ACHN (cell line): ENCODE results near the gene EXD2.

ENCODE experiments used
- DNase-seq: peaks from one replicate; pipeline ENCODE4 v3.0.0-alpha.2; 2015
- in situ Hi-C: cut with HindIII; loops from 2 replicates; pipeline ENCODE4 v1.10.0; 2017; ENCODE audit warnings: low sequenced_read_pairs, low pct_ligation_motif_present, low pct_unique_long_range_greater_than_20kb

The EXD2 gene

GRCh38 chr14:69241577-69241976, 50.3 kb downstream of the EXD2 start:
- in situ Hi-C loops, result no loop called here
- no peak for DNase-seq

- peak; percentile 59 for DNase-seq
- in situ Hi-C loops, result no loop called here
These were observed 51.3 kb downstream of the EXD2 start for GRCh38 chr14:69242311-69243224.

GRCh38 chr14:69244946-69245345, 53.6 kb downstream of the EXD2 start:
- in situ Hi-C loops, result no loop called here
- DNase-seq, result no peak

GRCh38 chr14:69246331-69246730, 55.0 kb downstream of the EXD2 start:
- DNase-seq, result no peak
- in situ Hi-C loops, result no loop called here

GRCh38 chr14:69247676-69248440, 56.6 kb downstream of the EXD2 start:
- in situ Hi-C loops, result no loop called here
- no peak for DNase-seq

- no peak for DNase-seq
These were observed 58.3 kb downstream of the EXD2 start for GRCh38 chr14:69249603-69250002.

GRCh38 chr14:69252851-69253250, 61.6 kb downstream of the EXD2 start:
- DNase-seq, result no peak
- in situ Hi-C loops, result no loop called here

More at GRCh38 chr14:69249603-69250002, 58.3 kb downstream of the EXD2 start:
- in situ Hi-C loops, result no loop called here

GRCh38 chr14:69259168-69259526, 67.8 kb downstream of the EXD2 start:
- DNase-seq, result no peak
- in situ Hi-C loops, result no loop called here

- peak; percentile 22 for DNase-seq
- in situ Hi-C loops, result no loop called here
These were observed 68.4 kb downstream of the EXD2 start, which contains the start of gene GALNT16 for GRCh38 chr14:69259527-69260189. Gene GALNT16 (plus strand): TSS chr14:69260158. CDS start chr14:69260291, 133 bp downstream.

- in situ Hi-C loops, result no loop called here
- DNase-seq, result peak; percentile 28
These were observed 69.0 kb downstream of the EXD2 start for GRCh38 chr14:69260190-69260860.

GRCh38 chr14:69260861-69261564, 69.7 kb downstream of the EXD2 start:
- DNase-seq, result peak; percentile 17
- in situ Hi-C loops, result no loop called here

GRCh38 chr14:69261761-69262331, 70.5 kb downstream of the EXD2 start:
- DNase-seq, result peak; percentile 4
- in situ Hi-C loops, result no loop called here

- in situ Hi-C loops, result no loop called here
- DNase-seq, result no peak
These were observed 71.2 kb downstream of the EXD2 start for GRCh38 chr14:69262516-69262915.

- peak; percentile 80 for DNase-seq
- in situ Hi-C loops, result no loop called here
These were observed 72.1 kb downstream of the EXD2 start for GRCh38 chr14:69263364-69263763.

GRCh38 chr14:69263771-69264170, 72.5 kb downstream of the EXD2 start:
- no peak for DNase-seq
- in situ Hi-C loops, result no loop called here

GRCh38 chr14:69266572-69267345, 75.5 kb downstream of the EXD2 start:
- in situ Hi-C loops, result no loop called here

GRCh38 chr14:69267492-69267891, 76.2 kb downstream of the EXD2 start:
- no peak for DNase-seq
- in situ Hi-C loops, result no loop called here

More at GRCh38 chr14:69266572-69267345, 75.5 kb downstream of the EXD2 start:
- DNase-seq, result no peak
